Ectodermal cell (in vitro differentiated cells): Measurements from ENCODE around the gene ZNF440.
"Not testable (repeated sequence)": the region's sequence is repeated elsewhere in the genome, so short reads cannot be mapped to it uniquely, and the experiment has no call there.

ENCODE experiments used
- H3K27ac ChIP-seq: 2 replicates; pipeline ENCODE4 v1.7.0; 2013; ENCODE audit warnings: mild to moderate bottlenecking, low read depth, low read length; ENCODE audit not compliant: insufficient read depth, poor library complexity, severe bottlenecking
- H3K27me3 ChIP-seq: 2 replicates; pipeline ENCODE4 v1.7.0; 2013; ENCODE audit warnings: mild to moderate bottlenecking, low read length; ENCODE audit not compliant: insufficient read depth, control insufficient read depth, poor library complexity, severe bottlenecking
- H3K36me3 ChIP-seq: one replicate; pipeline ENCODE4 v1.7.0; 2013; ENCODE audit warnings: low read length; ENCODE audit not compliant: control insufficient read depth, insufficient read depth
- H3K4me1 ChIP-seq: one replicate; pipeline ENCODE4 v1.7.0; 2013; ENCODE audit warnings: low read length; ENCODE audit not compliant: control insufficient read depth, insufficient read depth
- H3K4me3 ChIP-seq: 2 replicates; pipeline ENCODE4 v1.7.0; 2013; ENCODE audit warnings: low read depth, low read length, control low read depth; ENCODE audit not compliant: insufficient read depth
- H3K9me3 ChIP-seq: 2 replicates; pipeline ENCODE4 v1.7.0; 2013; ENCODE audit warnings: mild to moderate bottlenecking, low read length, moderate library complexity; ENCODE audit not compliant: control insufficient read depth
- WGBS, 2 experiments: methylation state at CpG; one replicate each; pipeline ENCODE4 v1.1.7; 2013; ENCODE audit warnings: missing lambda C conversion rate in 2 of 2; 5-methylcytosine and 5-hydroxymethylcytosine counted together

Gene ZNF440

DNA sequence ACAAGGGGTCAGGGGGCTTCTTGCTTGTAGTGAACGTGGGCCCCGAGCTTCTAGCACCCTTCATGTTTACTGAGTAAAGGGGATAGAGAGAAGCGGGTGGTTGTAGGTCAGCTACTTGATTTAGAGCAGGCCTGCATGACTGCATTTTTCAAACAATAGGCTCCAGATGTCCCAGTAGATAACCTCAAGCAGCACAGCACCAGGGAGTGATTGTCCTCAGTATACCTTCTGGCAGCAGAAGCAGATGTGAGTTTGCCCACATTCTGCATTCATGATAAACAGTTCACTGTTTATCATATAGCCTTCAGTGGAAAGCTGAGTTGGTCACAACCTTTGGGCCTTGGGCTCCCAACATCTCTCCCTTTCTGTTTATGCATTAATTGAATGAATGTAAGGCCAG is 39.3 kb downstream of the ZNF440 start:
- WGBS, 2 experiments: 75 to 79% methylated on average over 3 of the region's 3 CpGs

DNA sequence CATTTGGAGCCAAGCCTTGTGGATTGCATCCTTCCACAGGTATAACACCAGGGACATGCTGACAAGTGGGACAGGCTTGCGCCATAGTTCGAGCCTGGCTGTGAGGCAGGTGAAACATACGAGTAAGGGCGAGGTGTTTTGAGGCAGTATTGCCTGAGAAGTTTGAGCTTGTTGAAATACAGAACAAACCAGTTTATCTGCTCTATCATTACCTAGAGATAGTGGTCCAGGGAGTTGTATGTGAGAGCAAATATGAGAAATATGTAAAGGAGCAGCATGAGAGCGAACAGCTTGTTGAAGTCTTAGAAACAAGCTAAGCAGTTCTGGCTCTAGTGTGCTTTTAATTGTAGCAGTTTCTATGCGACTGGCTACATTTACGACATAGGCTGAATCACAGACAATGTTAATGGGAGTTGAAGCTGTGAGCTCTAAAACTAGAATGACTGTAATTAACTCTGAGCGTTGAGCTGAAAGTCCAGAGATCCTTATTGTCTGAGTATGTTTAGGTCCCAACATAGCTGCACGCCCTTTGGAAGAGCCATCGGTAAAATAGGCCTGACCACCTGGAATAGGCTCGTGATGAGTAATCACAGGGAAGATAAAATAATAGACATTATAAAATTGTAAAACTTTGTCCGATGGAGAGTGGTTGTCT is 42.6 kb downstream of the ZNF440 start:
- Histone ChIP-seq H3K4me1 (no peaks in the 10 kb centered on the region), H3K4me3 (no peak overlapping the region), H3K27ac (no peak overlapping the region), H3K9me3 (no peaks in the 10 kb centered on the region), H3K27me3 (no peaks in the 10 kb centered on the region), H3K36me3 (no peaks in the 10 kb centered on the region)
- 90 to 91% methylated on average over 12 of the region's 12 CpGs for WGBS, 2 experiments

More for the DNA sequence above, 39.3 kb downstream of the ZNF440 start:
- no peak overlapping the region for H3K27ac ChIP-seq
- no peaks in the 10 kb centered on the region for H3K36me3 ChIP-seq
- no peak overlapping the region for H3K4me3 ChIP-seq
- H3K27me3 ChIP-seq: no peaks in the 10 kb centered on the region
- H3K9me3 ChIP-seq: no peaks in the 10 kb centered on the region
- no peaks in the 10 kb centered on the region for H3K4me1 ChIP-seq

DNA sequence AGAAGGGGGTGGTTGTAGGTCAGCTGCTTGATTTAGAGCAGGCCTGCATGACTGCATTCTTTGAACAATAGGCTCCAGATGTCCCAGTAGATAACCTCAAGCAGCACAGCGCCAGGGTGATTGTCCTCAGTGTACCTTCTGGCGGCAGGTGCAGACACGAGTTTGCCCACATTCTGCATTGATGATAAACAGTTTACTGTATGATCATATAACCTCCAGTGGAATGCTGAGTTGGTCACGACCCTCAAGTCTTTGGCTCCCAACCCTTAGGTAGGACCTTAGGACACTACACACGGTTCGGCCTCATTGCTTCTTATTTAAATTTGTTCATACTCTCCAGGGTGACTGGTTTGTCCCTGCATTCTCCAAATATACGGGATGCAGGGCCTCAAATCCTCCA is 46.6 kb downstream of the ZNF440 start:
- WGBS, 2 experiments: 85 to 88% methylated on average over 7 of the region's 7 CpGs
- no peaks in the 10 kb centered on the region for H3K4me1 ChIP-seq
- no peaks in the 10 kb centered on the region for H3K27me3 ChIP-seq
- H3K9me3 ChIP-seq: no peaks in the 10 kb centered on the region
- no peak overlapping the region for H3K27ac ChIP-seq
- no peak overlapping the region for H3K4me3 ChIP-seq
- no peaks in the 10 kb centered on the region for H3K36me3 ChIP-seq

DNA sequence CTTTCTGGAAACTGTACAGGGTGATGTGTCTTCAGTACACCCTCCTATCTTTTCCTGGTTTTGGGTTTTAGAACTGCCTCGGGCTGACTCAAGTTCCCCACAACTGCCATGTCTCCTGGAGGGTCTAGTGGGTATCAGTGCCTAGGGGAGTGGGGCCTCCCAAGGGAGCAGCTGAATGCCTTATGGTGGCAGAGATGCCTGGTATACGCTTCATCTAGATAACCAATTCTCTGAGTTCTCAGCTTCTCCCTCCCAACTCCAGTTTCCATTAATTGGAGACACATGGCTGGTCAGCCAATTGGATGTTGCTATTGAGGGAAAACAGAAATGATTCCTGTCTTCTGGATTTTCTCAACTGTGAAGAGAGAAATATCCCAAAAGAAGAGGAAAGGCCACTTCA is 47.2 kb downstream of the ZNF440 start:
- peaks cover 3% of the 10 kb centered on the region for H3K9me3 ChIP-seq
- WGBS, 2 experiments: 72 to 78% methylated on average over 2 of the region's 2 CpGs

DNA sequence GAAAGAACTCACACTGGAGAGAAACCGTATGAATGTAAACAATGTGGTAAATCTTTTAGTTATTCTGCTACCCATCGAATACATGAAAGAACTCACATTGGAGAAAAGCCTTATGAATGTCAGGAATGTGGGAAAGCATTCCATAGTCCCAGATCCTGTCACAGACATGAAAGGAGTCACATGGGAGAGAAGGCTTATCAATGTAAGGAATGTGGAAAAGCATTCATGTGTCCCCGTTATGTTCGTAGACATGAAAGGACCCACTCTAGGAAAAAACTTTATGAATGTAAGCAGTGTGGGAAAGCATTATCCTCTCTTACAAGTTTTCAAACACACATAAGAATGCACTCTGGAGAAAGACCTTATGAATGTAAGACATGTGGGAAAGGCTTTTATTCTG is 53.7 kb downstream of the ZNF440 start:
- 88 to 94% methylated on average over 4 of the region's 4 CpGs for WGBS, 2 experiments
- H3K4me3 ChIP-seq, H3K27me3 ChIP-seq, H3K36me3 ChIP-seq, H3K27ac ChIP-seq, H3K9me3 ChIP-seq, H3K4me1 ChIP-seq: not testable (repeated sequence)

More for the DNA sequence above, 47.2 kb downstream of the ZNF440 start:
- Histone ChIP-seq H3K36me3 (no peaks in the 10 kb centered on the region), H3K4me3 (no peak overlapping the region), H3K27ac (no peak overlapping the region), H3K27me3 (no peaks in the 10 kb centered on the region), H3K4me1 (no peaks in the 10 kb centered on the region)

DNA sequence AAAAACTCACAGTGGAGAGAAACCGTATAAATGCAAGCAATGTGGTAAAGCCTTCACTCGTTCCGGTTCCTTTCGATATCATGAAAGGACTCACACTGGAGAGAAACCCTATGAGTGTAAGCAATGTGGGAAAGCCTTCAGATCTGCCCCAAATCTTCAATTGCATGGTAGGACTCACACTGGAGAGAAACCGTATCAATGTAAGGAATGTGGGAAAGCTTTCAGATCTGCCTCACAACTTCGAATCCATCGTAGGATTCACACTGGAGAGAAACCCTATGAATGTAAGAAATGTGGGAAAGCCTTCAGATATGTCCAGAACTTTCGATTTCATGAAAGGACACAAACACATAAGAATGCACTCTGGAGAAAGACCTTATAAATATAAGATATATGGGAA is 54.1 kb downstream of the ZNF440 start:
- Histone ChIP-seq H3K36me3 (peaks cover 4% of the 10 kb centered on the region), H3K4me1 (no peaks in the 10 kb centered on the region), H3K27ac (no peak overlapping the region), H3K9me3 (peaks cover 5% of the 10 kb centered on the region), H3K4me3 (no peak overlapping the region), H3K27me3 (no peaks in the 10 kb centered on the region)
- WGBS, 2 experiments: 87 to 95% methylated on average over 8 of the region's 8 CpGs

DNA sequence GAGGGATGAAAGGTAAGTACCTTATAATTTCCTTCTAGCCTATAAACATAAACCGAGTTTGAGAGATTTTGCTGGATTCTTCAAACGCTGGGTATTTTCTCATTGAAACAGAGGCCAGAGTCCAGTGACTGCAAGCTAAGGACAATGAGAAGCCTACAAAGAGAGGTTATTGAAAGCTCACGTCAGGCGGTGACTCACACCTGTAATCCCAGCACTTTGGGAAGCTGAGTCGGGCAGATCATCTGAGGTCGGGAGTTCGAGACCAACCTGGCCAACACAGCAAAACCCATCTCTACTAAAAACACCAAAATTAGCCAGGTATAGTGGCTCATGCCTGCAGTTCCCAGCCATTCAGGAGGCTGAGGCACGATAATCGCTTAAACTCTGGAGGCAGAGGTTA is 58.6 kb downstream of the ZNF440 start:
- 89 to 91% methylated on average over 9 of the region's 9 CpGs for WGBS, 2 experiments
- Histone ChIP-seq H3K4me3 (no peak overlapping the region), H3K9me3 (peaks cover 2% of the 10 kb centered on the region)

DNA sequence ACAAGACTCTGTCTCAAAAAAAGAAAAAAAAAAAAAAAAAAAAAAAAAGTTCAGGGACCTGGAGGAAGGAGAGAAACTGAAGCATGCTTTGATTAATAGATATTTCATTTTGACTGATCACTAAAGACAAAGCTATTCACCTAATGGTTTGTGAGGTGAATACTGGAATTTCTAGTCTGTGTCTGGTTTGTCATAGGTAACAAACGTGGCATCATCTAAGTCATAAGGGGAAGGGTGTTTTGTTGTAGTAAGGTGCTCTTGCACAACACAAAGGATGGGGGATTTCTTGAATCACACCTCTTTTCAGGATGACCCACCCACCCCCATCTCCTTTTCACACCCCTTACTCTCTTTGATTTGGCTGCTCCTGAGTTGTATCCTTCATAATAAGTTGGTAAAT is 59.7 kb downstream of the ZNF440 start:
- no peaks in the 10 kb centered on the region for H3K27me3 ChIP-seq
- no peaks in the 10 kb centered on the region for H3K4me1 ChIP-seq
- peaks cover 2% of the 10 kb centered on the region for H3K9me3 ChIP-seq
- no peaks in the 10 kb centered on the region for H3K36me3 ChIP-seq
- no peak overlapping the region for H3K27ac ChIP-seq
- H3K4me3 ChIP-seq: no peak overlapping the region
- 77 to 90% methylated on average over 1 of the region's 1 CpG for WGBS, 2 experiments

More for the DNA sequence above, 58.6 kb downstream of the ZNF440 start:
- Histone ChIP-seq H3K27ac (no peak overlapping the region), H3K36me3 (peaks cover 4% of the 10 kb centered on the region), H3K27me3 (no peaks in the 10 kb centered on the region), H3K4me1 (no peaks in the 10 kb centered on the region)

DNA sequence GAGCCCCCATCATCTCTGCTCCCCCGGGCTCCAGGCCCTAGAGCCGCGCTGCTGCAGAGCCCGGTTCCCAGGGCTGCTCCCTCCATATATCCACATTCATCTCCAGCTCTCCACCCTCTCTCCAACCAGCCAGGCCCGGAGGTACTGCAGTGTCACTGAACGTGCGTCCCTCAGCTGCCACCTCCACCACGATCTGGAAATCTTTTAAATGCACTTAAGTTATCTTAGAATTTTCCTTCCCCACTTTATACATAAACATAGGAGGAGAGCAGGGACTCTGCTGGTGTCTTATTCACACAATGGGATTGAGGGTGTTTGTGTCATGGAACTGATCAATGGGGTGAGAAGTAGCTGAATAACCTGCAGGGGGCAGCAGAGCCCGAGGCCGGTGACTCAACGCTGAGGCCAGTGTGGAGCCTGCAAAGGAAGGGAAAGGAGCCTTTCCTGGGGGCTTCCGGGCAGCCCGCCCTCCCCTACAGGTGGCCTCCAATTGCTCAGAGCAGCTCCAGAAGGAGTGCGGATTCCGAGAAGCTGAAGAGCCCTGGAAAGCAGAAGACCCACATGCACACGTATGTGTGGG is 65.7 kb downstream of the ZNF440 start:
- H3K27me3 ChIP-seq, H3K9me3 ChIP-seq, H3K4me1 ChIP-seq, H3K27ac ChIP-seq, H3K4me3 ChIP-seq, H3K36me3 ChIP-seq: not testable (repeated sequence)
- 80 to 84% methylated on average over 16 of the region's 16 CpGs for WGBS, 2 experiments

DNA sequence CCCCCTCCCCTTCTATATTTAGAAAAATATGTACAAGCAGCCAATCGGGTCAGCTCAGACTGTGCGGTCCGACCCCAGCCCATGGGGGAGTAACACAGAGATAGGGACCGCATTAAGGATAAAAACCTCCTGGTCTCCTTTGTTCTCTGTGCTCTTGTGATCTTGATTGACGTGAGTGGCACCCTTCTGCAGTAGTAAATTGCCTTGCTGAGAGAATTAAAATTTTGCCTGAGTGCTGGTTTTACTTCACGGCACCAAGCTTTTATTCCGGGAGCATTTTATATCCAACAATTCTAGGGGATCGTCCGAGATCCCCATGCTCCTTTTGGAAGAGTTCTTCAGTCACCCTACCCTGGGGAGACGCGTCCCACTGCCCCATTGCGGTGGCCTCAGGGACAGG is 66.5 kb downstream of the ZNF440 start:
- Histone ChIP-seq H3K27me3 (no peaks in the 10 kb centered on the region), H3K36me3 (no peaks in the 10 kb centered on the region), H3K4me1 (no peaks in the 10 kb centered on the region), H3K4me3 (no peak overlapping the region), H3K27ac (no peak overlapping the region), H3K9me3 (peaks cover 2% of the 10 kb centered on the region)
- 93 to 94% methylated on average over 12 of the region's 12 CpGs for WGBS, 2 experiments
